Activated CD4-positive, CD25-positive, alpha-beta regulatory T cell treated with anti-CD3 and anti-CD28 coated beads, Interleukin-2, amount 50 U/mL, for 24 hours (primary cell): ENCODE data around the gene GPR21.

Experiments used
- ATAC-seq, 2 donors: fragments of 150-1000 bp; cut with Tn5 transposase; one replicate each; pipeline ENCODE4 v1.10.0; 2021; ENCODE audit warnings: mild to moderate bottlenecking in 1 of 2, moderate library complexity in 1 of 2

Gene GPR21

GRCh38 chr9:123033864-123034601 lies 566 bp downstream of the GPR21 start:
- ATAC-seq = no peak

GRCh38 chr9:123034881-123035510 lies 1.5 kb downstream of the GPR21 start:
- no peak for ATAC-seq

DNA sequence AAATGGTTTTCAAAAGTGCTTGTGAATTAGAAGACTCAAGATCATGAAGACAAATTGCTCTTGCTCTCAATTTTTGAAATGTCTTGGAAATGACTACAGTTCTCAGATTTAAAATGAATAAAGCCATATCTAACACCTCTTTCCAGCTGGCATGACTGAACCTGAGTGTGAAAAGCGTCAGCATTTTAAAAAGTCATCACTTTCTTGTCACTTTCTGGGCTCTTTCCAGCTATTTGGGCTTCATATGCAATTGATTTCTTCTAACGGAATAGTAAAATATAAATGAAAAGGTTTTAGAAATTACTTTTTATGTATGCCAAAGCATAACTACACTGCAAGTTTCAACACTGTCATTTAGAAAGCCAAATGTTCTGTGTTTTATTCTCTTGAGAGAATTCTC lies 2.3 kb downstream of the GPR21 start:
- ATAC-seq = no peak

- ATAC-seq = no peak
These were observed 3.6 kb downstream of the GPR21 start for GRCh38 chr9:123036893-123037545.

- no peak for ATAC-seq
These were observed 6.3 kb downstream of the GPR21 start for GRCh38 chr9:123039617-123040219.

DNA sequence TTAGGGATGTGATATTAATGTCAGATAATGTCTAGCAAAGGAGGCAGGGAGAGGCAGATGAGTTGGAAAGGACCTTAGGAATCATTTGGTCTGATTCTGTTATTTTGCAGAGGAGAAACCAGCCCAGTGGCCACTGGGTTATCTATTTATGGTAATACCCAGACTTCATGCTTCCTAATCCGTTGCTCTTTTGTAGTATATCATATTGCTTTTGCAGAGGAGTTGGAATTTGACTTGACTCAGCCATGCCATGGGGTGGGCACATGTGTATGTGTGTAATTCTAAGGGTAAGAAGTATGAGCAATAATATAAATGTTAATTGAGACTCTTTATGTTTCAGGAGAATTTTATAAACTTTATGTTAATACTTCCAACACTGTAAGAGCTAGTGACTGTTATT lies 7.3 kb downstream of the GPR21 start:
- ATAC-seq = no peak

DNA sequence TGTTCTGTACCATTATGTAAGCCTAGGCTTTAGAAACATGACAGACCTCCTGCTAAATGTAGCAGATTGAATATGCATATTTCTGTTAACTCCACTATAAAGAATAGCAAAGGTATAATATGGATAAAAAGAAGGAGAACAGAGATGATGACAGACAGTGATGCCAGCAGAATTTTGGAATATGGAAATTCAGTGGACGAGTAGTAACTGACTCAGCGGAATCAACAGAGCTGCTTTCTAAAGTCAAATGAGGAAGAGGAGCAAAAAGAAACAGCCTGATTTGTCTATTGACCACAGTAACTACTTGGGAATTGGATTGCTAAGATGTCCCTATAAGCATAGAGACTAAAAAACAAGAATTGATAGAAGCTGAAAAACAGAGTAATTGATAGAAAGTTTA lies 8.0 kb downstream of the GPR21 start:
- no peak for ATAC-seq

DNA sequence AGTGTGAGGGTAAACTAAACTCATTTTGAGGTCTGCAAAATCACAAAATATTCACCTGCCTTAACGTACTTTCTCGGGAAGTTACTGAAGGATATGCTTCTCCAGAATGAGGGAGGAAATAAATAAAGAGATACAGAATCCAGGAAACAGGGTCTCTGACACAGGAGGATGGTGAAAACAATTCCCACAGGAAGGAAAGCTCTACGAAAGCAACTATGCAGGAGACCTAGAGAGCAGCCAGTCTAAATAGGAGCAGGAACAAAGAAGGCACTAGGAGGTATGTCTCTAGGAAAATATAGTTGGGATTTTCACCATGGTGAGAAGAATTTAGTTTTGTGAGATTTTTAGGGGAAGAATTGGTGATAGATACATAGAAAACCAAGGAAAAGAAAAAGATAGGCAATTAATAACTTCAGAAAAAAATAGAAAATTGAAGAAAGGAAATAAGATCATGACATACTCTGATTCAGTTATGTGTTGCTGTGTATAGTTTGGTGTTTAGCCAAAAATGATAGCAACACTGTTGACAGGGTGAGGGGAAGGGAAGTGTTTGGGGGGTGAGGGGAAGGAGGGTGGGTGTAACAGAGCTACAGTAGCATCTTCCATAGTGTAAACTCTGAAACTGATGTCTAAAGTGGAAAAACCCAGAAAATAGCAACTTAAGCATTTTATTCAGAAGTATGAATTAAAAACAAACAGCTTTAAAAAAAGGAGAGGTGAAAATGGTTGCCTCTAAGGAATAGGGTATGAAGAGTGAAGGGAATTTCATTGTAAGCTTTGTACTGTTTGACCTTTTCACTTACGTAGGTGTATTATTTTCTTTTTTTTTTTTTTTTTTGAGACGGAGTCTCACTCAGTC lies 9.8 kb downstream of the GPR21 start:
- no peak for ATAC-seq

- no peak for ATAC-seq
These were observed 11.1 kb downstream of the GPR21 start for GRCh38 chr9:123044586-123044985.

- no peak for ATAC-seq
These were observed 13.1 kb downstream of the GPR21 start for GRCh38 chr9:123046406-123047195.

DNA sequence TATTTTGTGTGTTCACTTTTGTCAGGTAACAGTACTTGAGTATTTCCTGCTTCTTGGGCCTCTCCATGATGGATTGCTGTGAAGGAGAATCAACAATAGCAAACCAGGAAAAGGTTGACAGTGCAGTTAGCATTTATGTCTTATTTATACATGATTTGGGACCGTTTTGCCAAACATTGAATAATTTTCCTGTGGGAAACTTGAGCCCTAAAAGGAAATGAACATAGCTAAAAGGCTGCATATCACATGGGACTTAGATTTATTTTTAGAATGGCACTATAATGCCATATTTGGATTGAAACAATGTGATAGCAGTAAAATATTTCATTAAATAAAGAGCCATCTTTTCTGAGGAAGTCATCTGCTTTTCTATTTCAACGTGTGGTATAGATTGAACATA lies 15.3 kb downstream of the GPR21 start:
- no peak for ATAC-seq

DNA sequence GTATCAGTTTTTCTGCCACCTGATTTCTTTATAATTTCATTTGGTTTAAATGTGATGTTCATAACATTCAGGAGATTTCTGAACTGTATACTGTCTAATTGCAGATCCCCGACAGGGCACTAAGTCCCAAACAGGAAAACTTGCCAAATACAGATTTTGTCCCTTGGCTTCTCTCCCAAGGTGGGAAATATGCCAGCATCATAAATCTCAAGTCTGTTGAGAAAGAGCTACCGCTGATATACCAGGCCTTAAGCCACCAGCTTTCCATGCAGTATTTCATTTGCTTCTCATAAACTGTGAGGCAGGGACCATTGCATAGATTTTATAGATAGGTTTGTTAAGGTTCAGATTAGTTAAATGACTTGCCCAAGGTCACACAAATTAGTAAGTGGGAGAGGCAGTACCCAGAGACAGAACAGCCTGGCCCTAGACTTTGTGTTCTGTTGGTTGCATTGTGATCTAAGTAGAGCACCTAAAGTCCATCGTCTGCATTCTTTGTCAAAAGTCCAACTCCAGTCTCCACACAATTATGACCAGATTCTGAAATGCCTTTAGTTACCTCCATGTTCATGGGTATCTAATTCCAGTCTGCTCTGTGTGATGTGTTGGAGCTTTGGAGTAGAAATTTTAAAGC lies 16.2 kb downstream of the GPR21 start:
- ATAC-seq = no peak

DNA sequence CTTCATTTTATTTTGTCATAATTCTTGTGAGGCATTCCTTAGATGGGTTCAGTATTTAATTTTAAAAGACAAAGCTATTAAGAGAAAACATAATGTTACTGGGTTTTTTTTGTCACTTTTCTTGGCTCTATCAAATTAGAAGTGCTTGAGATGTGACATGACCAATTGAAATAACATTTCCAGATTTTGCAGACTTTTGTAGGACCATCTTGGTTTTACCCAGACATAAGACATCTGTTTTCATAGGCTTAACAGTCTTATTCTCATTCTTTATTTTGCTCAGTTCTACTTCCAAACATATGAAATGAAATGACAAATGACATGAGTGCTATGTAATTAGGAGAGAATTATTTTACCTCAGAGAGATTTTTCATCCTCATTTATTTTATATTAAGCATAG lies 19.6 kb downstream of the GPR21 start:
- ATAC-seq = no peak

- ATAC-seq = no peak
These were observed 20.2 kb downstream of the GPR21 start for GRCh38 chr9:123053711-123054110.

DNA sequence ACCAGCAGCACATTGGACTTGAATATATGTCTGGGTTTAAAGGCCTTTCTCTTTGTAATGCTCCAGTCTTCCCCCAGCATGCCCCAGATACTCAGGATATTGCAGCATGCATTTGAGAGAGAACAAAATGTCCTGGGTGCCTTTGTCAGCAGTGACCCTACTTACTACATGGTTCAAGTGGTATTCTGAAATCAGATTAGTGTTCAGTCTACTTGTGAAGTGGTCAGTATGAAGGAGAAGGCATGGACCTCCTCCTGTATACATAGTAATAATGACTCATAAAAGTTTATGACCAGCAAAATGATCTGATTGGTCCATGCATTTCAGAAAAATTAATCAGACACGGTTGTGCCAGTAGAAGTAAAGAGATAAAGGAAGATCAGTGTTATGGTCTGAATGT lies 25.4 kb downstream of the GPR21 start:
- ATAC-seq = no peak

GRCh38 chr9:123059472-123060220 lies 26.2 kb downstream of the GPR21 start:
- no peak for ATAC-seq

DNA sequence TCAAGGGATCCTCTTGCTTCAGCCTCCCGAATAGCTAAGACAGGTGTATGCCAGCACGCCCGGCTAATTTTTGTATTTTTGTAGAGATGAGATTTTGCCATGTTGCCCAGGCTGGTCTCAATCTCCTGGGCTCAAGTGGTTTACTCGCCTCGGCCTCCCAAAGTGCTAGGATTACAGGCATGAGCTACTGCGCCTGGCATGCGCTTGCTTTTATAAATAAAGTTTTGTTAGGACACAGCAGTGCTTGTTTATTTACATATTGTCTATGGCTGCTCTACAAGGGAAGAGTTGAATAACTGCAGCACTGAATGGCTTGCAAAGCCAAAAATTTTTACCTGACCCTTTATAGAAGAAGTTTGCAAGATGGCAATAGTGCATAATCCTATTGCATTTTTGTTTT lies 27.7 kb downstream of the GPR21 start:
- ATAC-seq = no peak

GRCh38 chr9:123062351-123063176 lies 29.1 kb downstream of the GPR21 start:
- ATAC-seq = no peak

- no peak for ATAC-seq
These were observed 29.7 kb downstream of the GPR21 start for GRCh38 chr9:123063177-123063598.

DNA sequence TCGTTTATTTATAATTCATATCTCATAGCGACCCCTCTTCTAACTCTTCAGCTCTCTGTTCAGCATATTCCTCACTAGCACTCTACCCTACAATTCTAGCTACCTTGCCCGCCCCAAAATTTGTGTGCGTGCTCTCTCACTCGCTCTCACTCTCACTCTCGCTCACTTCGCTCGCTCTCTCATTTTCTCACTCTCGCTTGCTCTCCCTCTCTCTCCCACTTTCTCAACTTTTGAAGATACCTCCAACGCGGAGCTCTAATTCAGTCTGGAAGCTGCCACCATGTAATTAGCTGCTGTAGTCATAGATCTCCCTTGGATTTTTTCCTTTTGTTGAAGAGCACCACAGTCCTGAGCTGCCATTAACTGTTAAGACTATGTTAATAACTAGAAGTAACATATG lies 30.4 kb downstream of the GPR21 start:
- no peak for ATAC-seq
